GM18505 (cell line): Measurements from ENCODE around the gene MXRA5.
"Not testable (repeated sequence)": the region's sequence is repeated elsewhere in the genome, so short reads cannot be mapped to it uniquely, and the experiment has no call there.

ENCODE experiments used
- ATAC-seq: cut with Tn5 transposase; IDR thresholded peaks from one replicate; pipeline ENCODE4 v1.9.1; 2021; ENCODE audit not compliant: unreplicated experiment
- POLR2A ChIP-seq: IDR thresholded peaks from 4 replicates; pipeline ENCODE4 v1.6.1; 2011; ENCODE audit warnings: borderline replicate concordance; ENCODE audit not compliant: insufficient read depth, insufficient read length; ENCODE audit errors: extremely low read depth

Gene MXRA5

GRCh38 chrX:3346501-3347259, at the start of gene MXRA5:
Gene MXRA5 (minus strand): TSS chrX:3346652. CDS start chrX:3343833, 2,819 bp downstream.
- ATAC-seq: no peak
- TF ChIP-seq POLR2A: no peak

- TF ChIP-seq POLR2A: no peak
- no peak for ATAC-seq
Measured at GRCh38 chrX:3393581-3394111, 47.2 kb upstream of the MXRA5 start.

- no peak for TF ChIP-seq POLR2A
- no peak for ATAC-seq
Measured at GRCh38 chrX:3393178-3393577, 46.7 kb upstream of the MXRA5 start.

- TF ChIP-seq POLR2A: no peak
- no peak for ATAC-seq
Measured at GRCh38 chrX:3388457-3388856, 42.0 kb upstream of the MXRA5 start.

- no peak for TF ChIP-seq POLR2A
- ATAC-seq: no peak
Measured at GRCh38 chrX:3384327-3384726, 37.9 kb upstream of the MXRA5 start.

- ATAC-seq: no peak
- TF ChIP-seq POLR2A: no peak
Measured at GRCh38 chrX:3380603-3381002, 34.2 kb upstream of the MXRA5 start.

GRCh38 chrX:3379111-3379510, 32.7 kb upstream of the MXRA5 start:
- ATAC-seq: no peak
- no peak for TF ChIP-seq POLR2A

- no peak for TF ChIP-seq POLR2A
- no peak for ATAC-seq
Measured at GRCh38 chrX:3378156-3378555, 31.7 kb upstream of the MXRA5 start.

GRCh38 chrX:3377560-3377959, 31.1 kb upstream of the MXRA5 start:
- ATAC-seq: no peak
- no peak for TF ChIP-seq POLR2A

- not testable (repeated sequence) for ATAC-seq
Measured at GRCh38 chrX:3375878-3376508, 29.5 kb upstream of the MXRA5 start.

- no peak for TF ChIP-seq POLR2A
- ATAC-seq: no peak
Measured at GRCh38 chrX:3374108-3374800, 27.8 kb upstream of the MXRA5 start.

GRCh38 chrX:3371163-3371562, 24.7 kb upstream of the MXRA5 start:
- no peak for TF ChIP-seq POLR2A

GRCh38 chrX:3370656-3371055, 24.2 kb upstream of the MXRA5 start:
- no peak for ATAC-seq
- TF ChIP-seq POLR2A: no peak

More at GRCh38 chrX:3371163-3371562, 24.7 kb upstream of the MXRA5 start:
- ATAC-seq: no peak
